ENCODE results near the gene CABP5.
A peak's percentile ranks its signal among the peaks of the same experiment; 100 is the strongest.
"Not testable (repeated sequence)": the region's sequence is repeated elsewhere in the genome, so short reads cannot be mapped to it uniquely, and the experiment has no call there.

Gene CABP5

GRCh38 chr19:48043675-48044258 is at the start of gene CABP5:
TSS of gene CABP5 (minus strand) at chr19:48044079. CDS start at chr19:48043922, 157 bp downstream.
- no peak for DNase-seq

GRCh38 chr19:48091111-48091718 is 47.3 kb upstream of the CABP5 start:
- not testable (repeated sequence) for DNase-seq

GRCh38 chr19:48090281-48090802 is 46.5 kb upstream of the CABP5 start:
- no peak for DNase-seq

- DNase-seq = not testable (repeated sequence)
Observed at GRCh38 chr19:48088991-48089390, 45.1 kb upstream of the CABP5 start.

GRCh38 chr19:48085904-48086864 is 42.3 kb upstream of the CABP5 start:
- peak in 1 of 2 donors; percentile 7 for DNase-seq

- no peak for DNase-seq
Observed at GRCh38 chr19:48085076-48085475, 41.2 kb upstream of the CABP5 start.

- DNase-seq = no peak
Observed at GRCh38 chr19:48081106-48081505, 37.2 kb upstream of the CABP5 start.

GRCh38 chr19:48070177-48070769 is 26.4 kb upstream of the CABP5 start:
- DNase-seq = not testable (repeated sequence)

GRCh38 chr19:48069435-48069834 is 25.6 kb upstream of the CABP5 start:
- no peak for DNase-seq

GRCh38 chr19:48064509-48064908 is 20.6 kb upstream of the CABP5 start:
- DNase-seq = no peak

GRCh38 chr19:48061401-48062344 is 17.8 kb upstream of the CABP5 start:
- no peak for DNase-seq

- no peak for DNase-seq
Observed at GRCh38 chr19:48060381-48060780, 16.5 kb upstream of the CABP5 start.

GRCh38 chr19:48059331-48059730 is 15.5 kb upstream of the CABP5 start:
- DNase-seq = peak in 1 of 2 donors; percentile 4

GRCh38 chr19:48053856-48054255 is 10.0 kb upstream of the CABP5 start:
- no peak for DNase-seq

GRCh38 chr19:48053076-48053475 is 9.2 kb upstream of the CABP5 start:
- DNase-seq = no peak

- DNase-seq = no peak
Observed at GRCh38 chr19:48051335-48052033, 7.6 kb upstream of the CABP5 start.

GRCh38 chr19:48044561-48044960 is 682 bp upstream of the CABP5 start:
- DNase-seq = no peak

- DNase-seq = no peak
Observed at GRCh38 chr19:48041877-48042580, 1.9 kb downstream of the CABP5 start.

- DNase-seq = no peak
Observed at GRCh38 chr19:48036765-48037164, 7.1 kb downstream of the CABP5 start.

GRCh38 chr19:48033604-48034003 is 10.3 kb downstream of the CABP5 start:
- DNase-seq = no peak

- DNase-seq = no peak
Observed at GRCh38 chr19:48030073-48030472, 13.8 kb downstream of the CABP5 start.

Measured in stimulated activated CD4-positive, alpha-beta T cell treated with anti-CD3 and anti-CD28 coated beads, Interleukin-2, amount 100 ng/mL, for 24 hours (primary cell).